Heart left ventricle (tissue), 16 donors: ENCODE results near the gene ACMSD. TPM values are rescaled to one million over a fixed set of nuclear protein-coding genes. Genes with fewer than 3 reads are reported as not detected.
A peak's percentile ranks its signal among the peaks of the same experiment; 100 is the strongest.

Experiments
- ATAC-seq, 4 donors: fragments of 200-7000 bp; cut with Tn5 transposase; one replicate each; pipeline ENCODE4 v1.9.1; 2020 to 2022; ENCODE audit warnings: moderate library complexity in 4 of 4, mild to moderate bottlenecking in 3 of 4, moderate number of reproducible peaks in 1 of 4
- DNase-seq, 5 donors: peaks; one replicate each; pipeline ENCODE4 v3.0.0-alpha.2; 2020
- H3K27ac ChIP-seq, 12 donors: fragments of 200-600 bp; sonication (generic) in 4 of 12; one replicate each; pipeline versions ENCODE4 v1.5.0 to v1.8.0; 2016 to 2022; ENCODE audit warnings: mild to moderate bottlenecking in 2 of 12
- H3K27me3 ChIP-seq, 9 donors: fragments of 200-600 bp; sonication (generic) in 2 of 9; one replicate each; pipeline versions ENCODE4 v1.5.1 to v1.8.0; 2016 to 2022; ENCODE audit warnings: mild to moderate bottlenecking in 3 of 9
- H3K36me3 ChIP-seq, 9 donors: fragments of 200-600 bp; sonication (generic) in 2 of 9; one replicate each; pipeline versions ENCODE4 v1.5.0 to v1.8.0; 2018 to 2022; ENCODE audit warnings: mild to moderate bottlenecking in 2 of 9
- H3K4me1 ChIP-seq, 12 donors: fragments of 200-600 bp; sonication (generic) in 4 of 12; one replicate each; pipeline versions ENCODE4 v1.5.0 to v1.8.0; 2016 to 2022; ENCODE audit warnings: mild to moderate bottlenecking in 3 of 12
- H3K4me3 ChIP-seq, 12 donors: fragments of 200-600 bp; sonication (generic) in 4 of 12; one replicate each; pipeline versions ENCODE4 v1.5.0 to v1.8.0; 2017 to 2022; ENCODE audit warnings: mild to moderate bottlenecking in 9 of 12, moderate library complexity in 4 of 12
- H3K9me3 ChIP-seq, 12 donors: fragments of 200-600 bp; sonication (generic) in 4 of 12; one replicate each; pipeline versions ENCODE4 v1.5.0 to v1.8.0; 2016 to 2022; ENCODE audit warnings: mild to moderate bottlenecking in 1 of 12
- POLR2A ChIP-seq, 2 donors: fragments of 450-650 bp; IDR thresholded peaks; one replicate each; pipeline ENCODE4 v1.6.1; 2017; ENCODE audit warnings: antibody characterized with exemption in 2 of 2, mild to moderate bottlenecking in 2 of 2, moderate library complexity in 2 of 2
- WGBS, 4 donors: extraction: QIAGEN DNeasy Blood & Tissue Kit in 2 of 4; methylation state at CpG; one replicate each; pipeline versions ENCODE4 v1.1.5 to v1.1.7; 2013 to 2018; 5-methylcytosine and 5-hydroxymethylcytosine counted together
- intact Hi-C, 10 donors: fragments of 100-400 bp; cut with DNase I; formaldehyde crosslinking; loops; one replicate each; pipeline versions ENCODE4 v1.11.1 to v1.14.2; 2022
- polyA plus RNA-seq, 2 donors: library from polyadenylated mRNA; stranded (reverse); fragments of 200-250 nt; gene quantifications; one replicate each; pipeline ENCODE4 v1.2.3, GENCODE V29; 2013
- total RNA-seq, 9 donors: library from RNA; depleted of rRNA in 2 of 9; stranded (reverse); fragments of >200 nt in 2 of 9; fragmentation: NEBNext Ultra II Directional in 3 of 9; extraction: Animal tissue kit (Norgen Biotek cat#: 25700) in 3 of 9; gene quantifications; one replicate each; pipeline versions ENCODE4 v1.1.0 to v1.2.4, GENCODE V29; 2016 to 2023
- TF ChIP-seq, protein P1 (sequence below), 12 donors: fragments of 200-600 bp; sonication (generic) in 4 of 12; IDR thresholded peaks; one replicate each; pipeline versions ENCODE4 v1.5.0 to v1.8.0; 2018 to 2022; ENCODE audit warnings: antibody characterized with exemption in 12 of 12, mild to moderate bottlenecking in 5 of 12
- donor health status: ischemic (EF 13 %, LVEDD 7.1; RV severe dilation, severe dysfunction).
- donor health status: healthy with polysubstance abuse.
- donor health status: DM: no; HTN: yes; CAD: no.
- donor health status: DM: no; HTN: no; CAD: no.
- donor health status: ischemic (EF 25% LVEDD 6.9; RV normal size, moderate dysfunction).
- donor health status: ischemic (EF 25% LVEDD 5.7; RV mildly dilated, moderate dysfunction).
- donor health status: healthy.
- donor health status: DM: yes; HTN: yes; CAD: no.
- donor health status: ischemic (EF 35%, LVEDD 5.7; RV mildly dilated, moderate dysfunction).
- donor health status: nonischemic (EF 11% LVEDD 7.7; RV severe dilation, severe dysfunction).
- donor health status: DM: yes; HTN: yes; CAD: no.
- donor health status: PGD.
- donor health status: ischemic (EF 29% LVEDD 5.4; RV normal size, mild dysfunction).
- donor health status: nonischemic (EF 23%, LVEDD 6.1; RV moderate dilation, normal function).

Gene ACMSD
- total and polyA plus RNA-seq, 11 donors, result not detected

DNA sequence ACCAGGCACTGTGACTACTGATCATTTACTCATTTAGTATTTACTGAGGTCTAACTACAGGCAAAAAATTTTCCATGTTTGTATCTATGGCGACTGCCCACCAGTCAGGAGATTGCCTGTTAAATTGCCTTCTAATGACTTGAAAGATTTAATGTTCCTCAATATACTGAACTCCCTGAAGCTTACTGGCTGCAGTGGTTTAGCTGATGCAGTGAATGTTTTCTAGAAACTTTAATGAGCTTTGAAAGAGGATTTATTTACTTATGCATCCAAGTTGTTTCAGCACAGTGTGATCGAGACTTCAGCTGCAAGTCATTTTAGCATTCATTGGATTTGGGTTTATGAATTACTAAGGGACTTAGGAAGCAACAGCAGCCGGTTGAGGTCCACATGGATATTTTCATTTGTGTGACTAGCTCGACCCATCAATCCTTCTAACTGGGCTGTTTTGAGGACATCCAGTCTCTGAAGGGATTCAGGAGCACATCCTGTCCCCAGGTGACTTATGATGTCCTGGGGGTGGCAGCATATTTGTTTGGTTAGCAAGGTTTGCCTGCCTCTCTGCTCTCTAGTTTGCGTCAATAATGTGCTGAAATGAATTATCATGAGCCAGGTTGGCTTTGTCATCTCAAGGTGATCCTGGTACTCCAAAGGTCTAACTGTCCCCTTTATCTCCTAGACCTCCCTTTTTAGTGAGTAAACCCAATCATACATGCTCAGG lies 26.8 kb downstream of the ACMSD start:
- no peaks in the 10 kb centered on the region for H3K4me1 ChIP-seq
- H3K27me3 ChIP-seq, result no peaks in the 10 kb centered on the region
- intact Hi-C loops, result no loop called here
- H3K4me3 ChIP-seq, result no peak overlapping the region
- TF ChIP-seq, protein P1, sequence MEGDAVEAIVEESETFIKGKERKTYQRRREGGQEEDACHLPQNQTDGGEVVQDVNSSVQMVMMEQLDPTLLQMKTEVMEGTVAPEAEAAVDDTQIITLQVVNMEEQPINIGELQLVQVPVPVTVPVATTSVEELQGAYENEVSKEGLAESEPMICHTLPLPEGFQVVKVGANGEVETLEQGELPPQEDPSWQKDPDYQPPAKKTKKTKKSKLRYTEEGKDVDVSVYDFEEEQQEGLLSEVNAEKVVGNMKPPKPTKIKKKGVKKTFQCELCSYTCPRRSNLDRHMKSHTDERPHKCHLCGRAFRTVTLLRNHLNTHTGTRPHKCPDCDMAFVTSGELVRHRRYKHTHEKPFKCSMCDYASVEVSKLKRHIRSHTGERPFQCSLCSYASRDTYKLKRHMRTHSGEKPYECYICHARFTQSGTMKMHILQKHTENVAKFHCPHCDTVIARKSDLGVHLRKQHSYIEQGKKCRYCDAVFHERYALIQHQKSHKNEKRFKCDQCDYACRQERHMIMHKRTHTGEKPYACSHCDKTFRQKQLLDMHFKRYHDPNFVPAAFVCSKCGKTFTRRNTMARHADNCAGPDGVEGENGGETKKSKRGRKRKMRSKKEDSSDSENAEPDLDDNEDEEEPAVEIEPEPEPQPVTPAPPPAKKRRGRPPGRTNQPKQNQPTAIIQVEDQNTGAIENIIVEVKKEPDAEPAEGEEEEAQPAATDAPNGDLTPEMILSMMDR (IDR thresholded peaks at IDR 0.05), result no peak
- H3K27ac ChIP-seq, result no peak overlapping the region
- ATAC-seq (no peak), DNase-seq (no peak)
- no peaks in the 10 kb centered on the region for H3K36me3 ChIP-seq
- H3K9me3 ChIP-seq, result no peaks in the 10 kb centered on the region
- 88 to 92% (median 91%) methylated on average over 5 of the region's 5 CpGs for WGBS, 4 donors

DNA sequence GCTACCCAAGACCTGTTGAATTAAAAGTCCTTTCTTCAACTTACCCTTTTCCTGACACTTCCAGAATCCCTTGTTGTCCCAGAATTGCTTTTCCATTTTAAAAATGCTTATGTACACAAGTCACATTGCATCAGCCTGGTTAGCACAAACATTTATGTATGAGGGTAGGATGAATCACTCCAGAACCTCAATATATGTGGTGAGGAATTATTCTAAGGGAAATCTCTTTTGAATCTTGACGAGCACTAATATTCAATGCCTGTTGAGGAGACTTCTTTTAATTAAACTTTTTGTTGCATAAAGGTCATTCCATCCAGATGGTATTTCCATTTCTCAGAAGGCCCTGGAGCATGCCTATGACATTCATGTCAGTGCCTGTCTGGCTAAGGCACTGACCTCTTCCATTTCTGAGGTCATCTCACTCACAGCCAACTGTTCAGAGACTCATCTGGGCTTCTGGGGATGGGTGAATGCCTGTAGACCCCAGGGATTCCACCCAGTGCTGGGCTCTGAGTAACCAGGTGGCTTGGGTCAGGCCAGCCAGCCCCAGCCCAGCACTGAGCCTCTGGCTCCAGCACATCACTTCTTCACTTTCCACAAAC lies 28.2 kb downstream of the ACMSD start:
- Histone ChIP-seq H3K27ac (no peak overlapping the region), H3K36me3 (no peaks in the 10 kb centered on the region), H3K27me3 (no peaks in the 10 kb centered on the region), H3K4me1 (no peaks in the 10 kb centered on the region), H3K4me3 (no peak overlapping the region), H3K9me3 (no peaks in the 10 kb centered on the region)
- peak in 1 of 4 donors; percentile 33 for ATAC-seq
- WGBS, 4 donors, result 84 to 92% (median 89%) methylated on average over 1 of the region's 1 CpG
- DNase-seq, result no peak
- TF ChIP-seq POLR2A (IDR thresholded peaks at IDR 0.05), result no peak
- TF ChIP-seq, protein P1 (IDR thresholded peaks at IDR 0.05), result no peak
- intact Hi-C loops, result no loop called here

DNA sequence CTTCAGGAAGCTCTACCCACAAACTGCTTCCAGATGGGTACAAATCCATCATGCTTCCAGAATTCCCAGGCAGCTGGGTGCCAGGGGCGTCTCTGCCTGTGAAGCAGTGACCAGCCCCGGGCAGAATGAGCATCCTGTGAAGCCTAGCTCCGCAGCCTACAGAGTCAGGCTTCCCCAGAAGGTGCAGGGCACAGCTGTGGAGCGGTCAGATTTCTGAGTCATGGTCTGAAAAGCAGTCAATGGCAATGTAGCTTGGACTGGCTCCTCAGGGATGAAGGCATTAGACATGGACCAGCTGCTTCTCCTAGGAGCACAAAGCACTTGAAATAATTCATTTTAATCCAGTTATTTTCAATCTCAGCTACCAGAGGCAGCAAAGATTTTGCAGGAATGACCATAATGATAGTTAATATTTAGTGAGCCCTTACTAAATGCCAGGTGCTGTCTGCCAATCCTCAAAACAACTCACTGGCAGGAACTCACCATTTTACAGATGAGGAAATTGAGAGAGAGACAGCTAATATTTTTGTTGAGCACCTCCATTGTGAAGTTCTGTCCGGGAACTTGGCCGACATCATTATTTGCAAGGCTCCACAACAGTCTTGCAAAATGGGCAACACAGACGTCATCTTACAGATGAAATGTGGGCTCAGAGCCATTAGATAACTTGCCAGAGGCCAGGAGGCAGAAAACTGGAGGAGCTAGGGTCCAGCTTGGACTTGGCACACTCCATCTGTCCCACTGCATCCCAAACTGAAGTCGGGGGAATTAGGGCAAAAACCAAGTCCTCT lies 31.7 kb downstream of the ACMSD start:
- Histone ChIP-seq H3K9me3 (no peaks in the 10 kb centered on the region), H3K36me3 (no peaks in the 10 kb centered on the region), H3K4me3 (no peak overlapping the region), H3K4me1 (peaks cover 0 to 2% (median 0%) of the 10 kb centered on the region in 12 donors), H3K27me3 (no peaks in the 10 kb centered on the region), H3K27ac (no peak overlapping the region)
- WGBS, 4 donors, result 65 to 81% (median 71%) methylated on average over 6 to 8 of the region's 8 CpGs
- intact Hi-C loops, result no loop called here
- DNase-seq (peak in 3 of 5 donors; percentile 57 to 70 (median 68)), ATAC-seq (peak in 3 of 4 donors; percentile 71 to 97 (median 90))
- no peak for TF ChIP-seq POLR2A (IDR thresholded peaks at IDR 0.05)
- TF ChIP-seq, protein P1 (IDR thresholded peaks at IDR 0.05), result no peak

DNA sequence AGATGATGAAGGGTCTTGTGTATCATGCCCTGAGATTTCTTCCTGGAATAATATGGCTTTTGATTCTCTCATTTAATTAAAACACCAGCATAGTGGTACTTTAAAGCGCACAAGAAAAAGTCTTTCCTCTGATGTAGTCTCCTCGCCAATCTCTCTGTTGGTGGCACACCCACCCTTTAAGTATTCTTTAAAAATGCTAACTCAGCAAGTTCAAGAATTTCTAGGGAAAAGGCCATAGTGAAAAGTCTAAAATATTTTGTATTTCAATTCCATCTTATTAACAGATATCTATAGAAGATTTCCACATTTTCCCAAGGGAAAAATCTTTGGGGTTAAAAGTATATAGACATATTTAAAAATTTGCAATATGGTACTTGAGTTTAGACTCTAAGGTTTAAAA lies 34.7 kb downstream of the ACMSD start:
- Histone ChIP-seq H3K9me3 (peaks cover 0 to 12% (median 0%) of the 10 kb centered on the region in 12 donors), H3K4me1 (peaks cover 0 to 2% (median 0%) of the 10 kb centered on the region in 12 donors), H3K27me3 (no peaks in the 10 kb centered on the region), H3K36me3 (no peaks in the 10 kb centered on the region), H3K4me3 (no peak overlapping the region), H3K27ac (no peak overlapping the region)
- intact Hi-C loops, result no loop called here
- ATAC-seq, result no peak
- WGBS, 4 donors, result 93 to 100% (median 99%) methylated on average over 2 of the region's 2 CpGs
- no peak for DNase-seq
- TF ChIP-seq, protein P1 (IDR thresholded peaks at IDR 0.05), result no peak
- no peak for TF ChIP-seq POLR2A (IDR thresholded peaks at IDR 0.05)
